Measurements from ENCODE around the gene KRTAP19-3.

DNA sequence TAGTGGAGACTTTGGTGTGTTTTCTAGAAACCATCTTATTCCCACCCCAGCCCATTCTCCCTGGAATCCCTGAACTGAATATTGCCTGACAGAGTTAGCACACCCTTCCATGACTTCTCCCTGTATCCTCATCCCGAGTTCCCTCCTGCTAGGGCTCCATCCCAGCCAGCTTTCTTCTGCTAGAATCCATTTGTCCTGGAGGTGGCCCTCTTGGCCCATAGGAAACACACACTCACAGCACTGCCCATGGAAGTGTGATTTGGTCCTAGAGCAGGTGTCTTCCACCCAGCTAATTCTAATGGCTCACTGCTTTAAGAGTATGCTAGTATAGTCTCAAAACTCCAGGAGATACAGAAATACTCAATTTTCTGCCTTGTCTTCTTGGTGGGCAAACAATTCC is 47.6 kb downstream of the KRTAP19-3 start:
- TF ChIP-seq, protein P1, sequence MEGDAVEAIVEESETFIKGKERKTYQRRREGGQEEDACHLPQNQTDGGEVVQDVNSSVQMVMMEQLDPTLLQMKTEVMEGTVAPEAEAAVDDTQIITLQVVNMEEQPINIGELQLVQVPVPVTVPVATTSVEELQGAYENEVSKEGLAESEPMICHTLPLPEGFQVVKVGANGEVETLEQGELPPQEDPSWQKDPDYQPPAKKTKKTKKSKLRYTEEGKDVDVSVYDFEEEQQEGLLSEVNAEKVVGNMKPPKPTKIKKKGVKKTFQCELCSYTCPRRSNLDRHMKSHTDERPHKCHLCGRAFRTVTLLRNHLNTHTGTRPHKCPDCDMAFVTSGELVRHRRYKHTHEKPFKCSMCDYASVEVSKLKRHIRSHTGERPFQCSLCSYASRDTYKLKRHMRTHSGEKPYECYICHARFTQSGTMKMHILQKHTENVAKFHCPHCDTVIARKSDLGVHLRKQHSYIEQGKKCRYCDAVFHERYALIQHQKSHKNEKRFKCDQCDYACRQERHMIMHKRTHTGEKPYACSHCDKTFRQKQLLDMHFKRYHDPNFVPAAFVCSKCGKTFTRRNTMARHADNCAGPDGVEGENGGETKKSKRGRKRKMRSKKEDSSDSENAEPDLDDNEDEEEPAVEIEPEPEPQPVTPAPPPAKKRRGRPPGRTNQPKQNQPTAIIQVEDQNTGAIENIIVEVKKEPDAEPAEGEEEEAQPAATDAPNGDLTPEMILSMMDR (IDR thresholded peaks at IDR 0.05), result no peak
- TF ChIP-seq POLR2A (IDR thresholded peaks at IDR 0.05) (no peak), EP300 (IDR thresholded peaks at IDR 0.05) (no peak)
